Lung (tissue), 12 donors: Measurements from ENCODE around the gene C16orf87. TPM values are rescaled to one million over a fixed set of nuclear protein-coding genes. Genes with fewer than 3 reads are reported as not detected.

Source experiments
- ATAC-seq: fragments of 200-7000 bp; cut with Tn5 transposase; one replicate; pipeline ENCODE4 v1.9.1; 2020; ENCODE audit warnings: moderate number of reproducible peaks; ENCODE audit not compliant: insufficient read depth, low FRiP score
- DNase-seq, 3 donors: peaks; one replicate each; pipeline ENCODE4 v3.0.0-alpha.2; 2013 to 2017
- H3K27ac ChIP-seq, 2 donors: one replicate each; pipeline ENCODE4 v1.5.1; 2013; ENCODE audit warnings: mild to moderate bottlenecking in 2 of 2, moderate library complexity in 2 of 2, control low read depth in 1 of 2, inconsistent platforms in 1 of 2, low read depth in 1 of 2, low read length in 1 of 2
- H3K27me3 ChIP-seq, 3 donors: one replicate each; pipeline ENCODE4 v1.5.1; 2013; ENCODE audit warnings: low read length in 2 of 3; ENCODE audit not compliant: control insufficient read depth in 3 of 3, insufficient read depth in 3 of 3
- H3K36me3 ChIP-seq, 4 donors: one replicate each; pipeline ENCODE4 v1.5.1; 2013; ENCODE audit warnings: low read length in 4 of 4, mild to moderate bottlenecking in 1 of 4, moderate library complexity in 1 of 4; ENCODE audit not compliant: control insufficient read depth in 4 of 4, insufficient read depth in 4 of 4
- H3K4me1 ChIP-seq, 5 donors: one replicate each; pipeline ENCODE4 v1.5.1; 2013; ENCODE audit warnings: low read length in 5 of 5, mild to moderate bottlenecking in 2 of 5, moderate library complexity in 1 of 5; ENCODE audit not compliant: control insufficient read depth in 5 of 5, insufficient read depth in 5 of 5
- H3K4me3 ChIP-seq: one replicate; pipeline ENCODE4 v1.5.1; 2013; ENCODE audit warnings: mild to moderate bottlenecking, control low read depth, moderate library complexity
- H3K9ac ChIP-seq, 2 donors: one replicate each; pipeline ENCODE4 v1.5.1; 2013; ENCODE audit warnings: low read length in 2 of 2, control low read depth in 1 of 2; ENCODE audit not compliant: insufficient read depth in 1 of 2
- H3K9me3 ChIP-seq, 4 donors: one replicate each; pipeline ENCODE4 v1.5.1; 2013; ENCODE audit warnings: low read length in 3 of 4, mild to moderate bottlenecking in 1 of 4, moderate library complexity in 1 of 4; ENCODE audit not compliant: control insufficient read depth in 4 of 4, insufficient read depth in 3 of 4
- WGBS, 2 donors: extraction: QIAGEN DNeasy Blood & Tissue Kit; methylation state at CpG; one replicate each; pipeline ENCODE4 v1.1.7; 2013; 5-methylcytosine and 5-hydroxymethylcytosine counted together
- polyA plus RNA-seq, 2 donors: library from polyadenylated mRNA; stranded (reverse); fragments of 200-250 nt; gene quantifications; one replicate each; pipeline ENCODE4 v1.2.1, GENCODE V29; 2013
- total RNA-seq, 2 donors: library from RNA; depleted of rRNA in 1 of 2; stranded (reverse); fragments of >200 nt in 1 of 2; gene quantifications; one replicate each; pipeline ENCODE4 v1.2.1, GENCODE V29; 2014 to 2021
- TF ChIP-seq, protein P1 (sequence below): IDR thresholded peaks from 2 replicates; pipeline ENCODE4 v1.5.1; 2012; ENCODE audit warnings: mild to moderate bottlenecking; ENCODE audit errors: control extremely low read depth, extremely low read depth
- donor health status: control.
- donor health status: control.
- donor health status: Bipolar disorder and iron deficiency.
- donor health status: healthy.
- donor health status: DM: yes; HTN: yes; CAD: no.

C16orf87 gene
- total and polyA plus RNA-seq, 4 donors = 2.8 to 17.2 (median 4.9) TPM

DNA sequence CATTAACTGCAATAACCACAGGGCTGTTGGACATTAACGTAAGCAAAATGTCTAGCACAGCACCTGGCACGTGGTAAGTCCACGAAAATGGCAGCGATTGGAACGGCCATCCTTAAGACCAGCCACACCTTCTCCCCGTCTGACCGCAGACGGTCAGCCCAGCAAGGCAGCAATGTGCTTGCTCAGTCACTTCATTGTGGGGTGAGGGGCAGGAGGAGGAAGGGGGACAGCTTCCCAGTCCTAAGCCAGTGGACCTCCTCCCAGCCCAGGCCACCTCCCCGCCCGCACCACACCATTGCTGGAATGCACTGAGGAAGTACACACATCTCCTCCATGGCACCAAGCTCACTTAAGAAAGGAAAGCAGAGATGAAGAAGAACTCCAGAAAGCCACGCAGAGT lies 74.2 kb downstream of the C16orf87 start:
- H3K27ac ChIP-seq = peak overlapping the region in 1 of 2 donors; percentile 86
- no peaks in the 10 kb centered on the region for H3K9me3 ChIP-seq
- TF ChIP-seq, protein P1, sequence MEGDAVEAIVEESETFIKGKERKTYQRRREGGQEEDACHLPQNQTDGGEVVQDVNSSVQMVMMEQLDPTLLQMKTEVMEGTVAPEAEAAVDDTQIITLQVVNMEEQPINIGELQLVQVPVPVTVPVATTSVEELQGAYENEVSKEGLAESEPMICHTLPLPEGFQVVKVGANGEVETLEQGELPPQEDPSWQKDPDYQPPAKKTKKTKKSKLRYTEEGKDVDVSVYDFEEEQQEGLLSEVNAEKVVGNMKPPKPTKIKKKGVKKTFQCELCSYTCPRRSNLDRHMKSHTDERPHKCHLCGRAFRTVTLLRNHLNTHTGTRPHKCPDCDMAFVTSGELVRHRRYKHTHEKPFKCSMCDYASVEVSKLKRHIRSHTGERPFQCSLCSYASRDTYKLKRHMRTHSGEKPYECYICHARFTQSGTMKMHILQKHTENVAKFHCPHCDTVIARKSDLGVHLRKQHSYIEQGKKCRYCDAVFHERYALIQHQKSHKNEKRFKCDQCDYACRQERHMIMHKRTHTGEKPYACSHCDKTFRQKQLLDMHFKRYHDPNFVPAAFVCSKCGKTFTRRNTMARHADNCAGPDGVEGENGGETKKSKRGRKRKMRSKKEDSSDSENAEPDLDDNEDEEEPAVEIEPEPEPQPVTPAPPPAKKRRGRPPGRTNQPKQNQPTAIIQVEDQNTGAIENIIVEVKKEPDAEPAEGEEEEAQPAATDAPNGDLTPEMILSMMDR = no peak
- H3K4me3 ChIP-seq = no peak overlapping the region
- no peak overlapping the region for H3K9ac ChIP-seq
- 79 to 91% methylated on average over 11 of the region's 11 CpGs for WGBS, 2 donors
- DNase-seq (no peak), ATAC-seq (no peak)
- H3K27me3 ChIP-seq = peaks cover 0 to 11% (median 0%) of the 10 kb centered on the region in 3 donors
- H3K36me3 ChIP-seq = no peaks in the 10 kb centered on the region
- peaks cover 0 to 14% (median 6%) of the 10 kb centered on the region in 5 donors for H3K4me1 ChIP-seq

DNA sequence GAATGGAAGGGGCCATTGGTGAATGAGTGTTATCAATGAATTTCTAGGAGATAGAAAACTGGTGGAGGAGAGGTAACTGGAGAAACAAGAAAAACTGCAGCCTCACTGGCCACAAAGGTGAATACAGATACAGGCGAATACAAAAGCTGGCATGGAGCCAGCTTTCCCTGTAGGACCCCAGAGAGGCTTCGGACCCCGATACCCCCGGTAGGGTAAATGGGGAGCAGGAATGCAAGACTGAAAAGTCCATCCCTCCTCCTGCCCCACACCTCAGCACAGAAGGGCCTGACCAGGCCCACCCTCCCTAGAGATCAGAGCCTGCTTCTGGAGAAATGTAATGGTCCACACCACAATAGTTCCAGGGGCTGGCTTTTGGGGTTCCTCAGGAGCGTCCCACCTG lies 78.0 kb downstream of the C16orf87 start:
- Histone ChIP-seq H3K4me1 (peaks cover 0 to 17% (median 6%) of the 10 kb centered on the region in 5 donors), H3K4me3 (no peak overlapping the region), H3K27me3 (no peaks in the 10 kb centered on the region), H3K9ac (no peak overlapping the region), H3K36me3 (no peaks in the 10 kb centered on the region), H3K27ac (no peak overlapping the region), H3K9me3 (no peaks in the 10 kb centered on the region)
- ATAC-seq = no peak
- DNase-seq = no peak
- TF ChIP-seq, protein P1 = no peak
- WGBS, 2 donors = 86 to 95% methylated on average over 5 of the region's 5 CpGs

DNA sequence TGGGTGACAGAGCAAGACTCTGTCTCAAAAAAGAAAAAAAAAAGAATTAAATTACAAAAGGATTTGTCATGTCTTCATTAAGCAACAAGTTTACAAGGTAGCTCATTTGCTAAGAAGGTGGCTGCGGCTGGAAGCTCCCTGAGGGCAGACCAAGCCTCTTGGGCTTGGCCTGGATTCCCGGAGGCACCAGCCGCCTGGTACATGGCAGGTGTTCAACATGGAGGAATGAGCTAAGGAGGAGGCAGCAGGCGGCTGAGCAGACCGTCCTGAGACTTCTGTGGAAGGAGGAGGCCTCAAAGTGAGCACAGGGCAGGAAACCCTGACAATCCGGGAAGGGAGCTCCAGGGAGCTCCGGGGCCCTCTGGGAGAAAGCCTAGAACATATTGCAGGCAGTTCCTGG lies 79.6 kb downstream of the C16orf87 start:
- ATAC-seq (no peak), DNase-seq (no peak)
- no peaks in the 10 kb centered on the region for H3K36me3 ChIP-seq
- H3K4me1 ChIP-seq = peaks cover 0 to 20% (median 0%) of the 10 kb centered on the region in 5 donors
- no peaks in the 10 kb centered on the region for H3K9me3 ChIP-seq
- 89 to 95% methylated on average over 7 of the region's 7 CpGs for WGBS, 2 donors
- no peak overlapping the region for H3K4me3 ChIP-seq
- peak overlapping the region in 1 of 2 donors; percentile 15 for H3K27ac ChIP-seq
- no peak overlapping the region for H3K9ac ChIP-seq
- no peaks in the 10 kb centered on the region for H3K27me3 ChIP-seq
- TF ChIP-seq, protein P1 = no peak
